CD4-positive, alpha-beta T cell treated with Interleukin-21 for 1 hour (primary cell): ENCODE measurements around the gene UBE2F.
"Not testable (repeated sequence)": the region's sequence is repeated elsewhere in the genome, so short reads cannot be mapped to it uniquely, and the experiment has no call there.

Experiments
- DNase-seq: peaks from one replicate; pipeline ENCODE4 v3.0.0-alpha.2; 2020

Gene UBE2F

GRCh38 chr2:238022594-238023157, 55.9 kb downstream of the UBE2F start:
- DNase-seq, result no peak

- DNase-seq, result no peak
Observed at GRCh38 chr2:238023608-238024007, 56.8 kb downstream of the UBE2F start.

- no peak for DNase-seq
Observed at GRCh38 chr2:238024986-238025385, 58.2 kb downstream of the UBE2F start.

- no peak for DNase-seq
Observed at GRCh38 chr2:238025741-238026360, 59.0 kb downstream of the UBE2F start.

GRCh38 chr2:238027058-238027457, 60.2 kb downstream of the UBE2F start:
- DNase-seq, result no peak

GRCh38 chr2:238027591-238028415, 61.0 kb downstream of the UBE2F start:
- DNase-seq, result no peak

GRCh38 chr2:238029853-238030252, 63.0 kb downstream of the UBE2F start:
- no peak for DNase-seq

- no peak for DNase-seq
Observed at GRCh38 chr2:238030422-238031155, 63.8 kb downstream of the UBE2F start.

GRCh38 chr2:238031751-238032150, 64.9 kb downstream of the UBE2F start:
- DNase-seq, result no peak

GRCh38 chr2:238032755-238033337, 66.0 kb downstream of the UBE2F start:
- DNase-seq, result no peak

- DNase-seq, result not testable (repeated sequence)
Observed at GRCh38 chr2:238033991-238034390, 67.2 kb downstream of the UBE2F start.

GRCh38 chr2:238038203-238038602, 71.4 kb downstream of the UBE2F start:
- DNase-seq, result no peak

- no peak for DNase-seq
Observed at GRCh38 chr2:238039151-238039550, 72.3 kb downstream of the UBE2F start.

GRCh38 chr2:238039985-238040384, 73.2 kb downstream of the UBE2F start:
- DNase-seq, result no peak

GRCh38 chr2:238040918-238041317, 74.1 kb downstream of the UBE2F start:
- DNase-seq, result no peak

- DNase-seq, result no peak
Observed at GRCh38 chr2:238042090-238042489, 75.3 kb downstream of the UBE2F start.

GRCh38 chr2:238042849-238043584, 76.2 kb downstream of the UBE2F start:
- no peak for DNase-seq

- no peak for DNase-seq
Observed at GRCh38 chr2:238043851-238044250, 77.0 kb downstream of the UBE2F start.

GRCh38 chr2:238045575-238045974, 78.8 kb downstream of the UBE2F start:
- DNase-seq, result no peak

GRCh38 chr2:238046725-238047270, 80.0 kb downstream of the UBE2F start:
- DNase-seq, result no peak

GRCh38 chr2:238053191-238053776, 86.5 kb downstream of the UBE2F start:
- no peak for DNase-seq

GRCh38 chr2:238055841-238056240, 89.0 kb downstream of the UBE2F start:
- no peak for DNase-seq
